Measurements from ENCODE around the gene KXD1. TPM values are rescaled to one million over a fixed set of nuclear protein-coding genes. Genes with fewer than 3 reads are reported as not detected.
"Not testable (repeated sequence)": the region's sequence is repeated elsewhere in the genome, so short reads cannot be mapped to it uniquely, and the experiment has no call there.

The KXD1 gene
- total RNA-seq, 1 experiment from 2014 or later, result 195 TPM

GRCh38 chr19:18599485-18599884, 41.8 kb downstream of the KXD1 start:
- DNase-seq (ENCODE audit: low read depth), result no peak

- DNase-seq (ENCODE audit: low read depth), result not testable (repeated sequence)
These were observed 43.2 kb downstream of the KXD1 start for GRCh38 chr19:18600692-18601397.

- DNase-seq (ENCODE audit: low read depth), result no peak
These were observed 44.2 kb downstream of the KXD1 start for GRCh38 chr19:18601875-18602274.

- DNase-seq (ENCODE audit: low read depth), result no peak
These were observed 45.7 kb downstream of the KXD1 start for GRCh38 chr19:18603255-18603957.

- no peak for DNase-seq (ENCODE audit: low read depth)
These were observed 46.5 kb downstream of the KXD1 start for GRCh38 chr19:18603958-18604819.

- no peak for DNase-seq (ENCODE audit: low read depth)
These were observed 47.1 kb downstream of the KXD1 start for GRCh38 chr19:18604820-18605159.

GRCh38 chr19:18605196-18605545, 47.5 kb downstream of the KXD1 start:
- no peak for DNase-seq (ENCODE audit: low read depth)

GRCh38 chr19:18605546-18606280, 48.0 kb downstream of the KXD1 start:
- no peak for DNase-seq (ENCODE audit: low read depth)

- no peak for DNase-seq (ENCODE audit: low read depth)
These were observed 48.9 kb downstream of the KXD1 start, which contains the start of gene CRLF1 for GRCh38 chr19:18606281-18607225. TSS of gene CRLF1 (minus strand) at chr19:18606799. CDS start at chr19:18606656, 143 bp downstream.

- no peak for DNase-seq (ENCODE audit: low read depth)
These were observed 49.8 kb downstream of the KXD1 start for GRCh38 chr19:18607226-18608101.

GRCh38 chr19:18608102-18608804, 50.6 kb downstream of the KXD1 start:
- DNase-seq (ENCODE audit: low read depth), result no peak

- no peak for DNase-seq (ENCODE audit: low read depth)
These were observed 51.4 kb downstream of the KXD1 start for GRCh38 chr19:18608805-18609716.

GRCh38 chr19:18609717-18610051, 52.0 kb downstream of the KXD1 start:
- DNase-seq (ENCODE audit: low read depth), result no peak

- no peak for DNase-seq (ENCODE audit: low read depth)
These were observed 52.5 kb downstream of the KXD1 start for GRCh38 chr19:18610245-18610555.

GRCh38 chr19:18610556-18611326, 53.1 kb downstream of the KXD1 start:
- no peak for DNase-seq (ENCODE audit: low read depth)

- no peak for DNase-seq (ENCODE audit: low read depth)
These were observed 53.8 kb downstream of the KXD1 start for GRCh38 chr19:18611327-18612050.
